Cardiac fibroblast (primary cell): ENCODE results near the gene SGCE.

Experiments used
- DNase-seq, 2 donors: peaks; one replicate each; pipeline versions ENCODE4 v3.0.0 to v3.0.0-alpha.2; 2010; ENCODE audit warnings: low read depth in 2 of 2
- H3K4me3 ChIP-seq, 2 donors: replicated peaks in 1 of 2; 1 replicate in 1 of 2; 2 replicates in 1 of 2; pipeline ENCODE4 v1.5.1; 2011; ENCODE audit warnings: low read depth in 2 of 2, low read length in 2 of 2, mild to moderate bottlenecking in 2 of 2, moderate library complexity in 1 of 2
- TF ChIP-seq, protein P1 (sequence below): IDR thresholded peaks from one replicate; pipeline ENCODE4 v1.5.1; 2011; ENCODE audit warnings: low read depth, mild to moderate bottlenecking, low read length, inconsistent platforms

Gene SGCE

DNA sequence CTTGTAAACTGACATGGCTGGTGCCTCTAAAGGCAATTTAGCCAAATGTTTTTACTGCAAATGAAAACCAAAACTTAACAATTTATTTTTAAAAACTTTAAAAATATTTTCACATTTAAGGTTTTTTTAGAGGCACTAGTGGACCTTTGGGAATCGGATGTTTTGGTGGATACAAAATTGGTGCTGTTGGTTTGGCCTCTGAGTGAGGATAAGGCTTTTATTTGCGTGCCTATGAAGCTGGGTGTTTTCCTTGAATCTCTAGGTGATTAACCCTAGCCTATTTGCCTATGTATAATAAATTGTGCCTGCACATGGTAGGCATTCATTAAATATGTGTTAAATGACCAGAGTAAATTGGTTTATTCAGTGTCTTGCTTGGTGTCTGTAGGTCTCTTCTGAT, 2.9 kb upstream of the SGCE start:
- H3K4me3 ChIP-seq: peak overlapping the region in 1 of 2 donors; percentile 28

DNA sequence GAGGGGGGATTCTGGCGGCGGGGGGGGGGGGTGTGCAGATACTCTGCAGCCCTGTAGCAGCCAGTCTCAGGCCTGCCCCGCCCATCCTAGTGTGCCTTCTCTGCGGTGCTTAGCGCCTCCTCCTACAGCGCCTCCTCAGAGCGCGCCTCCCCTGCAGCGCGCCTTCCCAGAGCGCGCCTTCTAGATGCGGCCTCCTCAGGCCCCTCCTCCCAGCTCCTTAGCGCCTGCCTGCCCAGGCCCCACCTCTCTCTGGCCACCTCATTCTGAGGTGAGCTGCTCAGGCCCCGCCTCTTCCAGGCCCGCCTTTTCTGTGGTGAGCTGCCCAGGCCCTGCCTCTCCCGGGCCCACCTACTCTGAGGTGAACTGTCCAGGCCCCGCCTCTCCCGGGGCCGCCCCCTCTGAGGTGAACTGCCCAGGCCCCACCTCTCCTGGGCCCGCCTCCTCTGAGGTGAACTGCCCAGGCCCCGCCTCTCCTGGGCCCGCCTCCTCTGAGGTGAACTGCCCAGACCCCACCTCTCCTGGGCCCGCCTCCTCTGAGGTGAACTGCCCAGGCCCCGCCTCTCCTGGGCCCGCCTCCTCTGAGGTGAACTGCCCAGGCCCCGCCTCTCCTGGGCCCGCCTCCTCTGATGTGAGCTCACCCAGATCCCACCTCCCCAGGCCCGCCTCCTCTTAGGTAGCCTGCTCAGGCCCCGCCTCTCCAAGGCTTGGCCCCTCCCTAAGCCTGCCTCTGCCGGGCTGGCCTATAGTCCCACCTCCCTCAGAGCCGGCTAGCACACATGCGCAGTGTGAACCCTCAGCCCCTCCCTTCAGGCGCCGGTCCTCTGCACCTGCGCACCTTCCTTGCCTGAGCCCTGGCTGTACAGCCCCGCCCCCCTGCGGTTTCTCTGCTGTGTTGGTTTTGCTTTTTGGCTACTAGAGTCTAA, 2.1 kb upstream of the SGCE start:
- TF ChIP-seq, protein P1, sequence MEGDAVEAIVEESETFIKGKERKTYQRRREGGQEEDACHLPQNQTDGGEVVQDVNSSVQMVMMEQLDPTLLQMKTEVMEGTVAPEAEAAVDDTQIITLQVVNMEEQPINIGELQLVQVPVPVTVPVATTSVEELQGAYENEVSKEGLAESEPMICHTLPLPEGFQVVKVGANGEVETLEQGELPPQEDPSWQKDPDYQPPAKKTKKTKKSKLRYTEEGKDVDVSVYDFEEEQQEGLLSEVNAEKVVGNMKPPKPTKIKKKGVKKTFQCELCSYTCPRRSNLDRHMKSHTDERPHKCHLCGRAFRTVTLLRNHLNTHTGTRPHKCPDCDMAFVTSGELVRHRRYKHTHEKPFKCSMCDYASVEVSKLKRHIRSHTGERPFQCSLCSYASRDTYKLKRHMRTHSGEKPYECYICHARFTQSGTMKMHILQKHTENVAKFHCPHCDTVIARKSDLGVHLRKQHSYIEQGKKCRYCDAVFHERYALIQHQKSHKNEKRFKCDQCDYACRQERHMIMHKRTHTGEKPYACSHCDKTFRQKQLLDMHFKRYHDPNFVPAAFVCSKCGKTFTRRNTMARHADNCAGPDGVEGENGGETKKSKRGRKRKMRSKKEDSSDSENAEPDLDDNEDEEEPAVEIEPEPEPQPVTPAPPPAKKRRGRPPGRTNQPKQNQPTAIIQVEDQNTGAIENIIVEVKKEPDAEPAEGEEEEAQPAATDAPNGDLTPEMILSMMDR: no peak
- DNase-seq: peak; percentile 95 to 98
- H3K4me3 ChIP-seq: peak overlapping the region; percentile 67 to 76

More for the DNA sequence above, 2.9 kb upstream of the SGCE start:
- TF ChIP-seq, protein P1: no peak
- DNase-seq: no peak

DNA sequence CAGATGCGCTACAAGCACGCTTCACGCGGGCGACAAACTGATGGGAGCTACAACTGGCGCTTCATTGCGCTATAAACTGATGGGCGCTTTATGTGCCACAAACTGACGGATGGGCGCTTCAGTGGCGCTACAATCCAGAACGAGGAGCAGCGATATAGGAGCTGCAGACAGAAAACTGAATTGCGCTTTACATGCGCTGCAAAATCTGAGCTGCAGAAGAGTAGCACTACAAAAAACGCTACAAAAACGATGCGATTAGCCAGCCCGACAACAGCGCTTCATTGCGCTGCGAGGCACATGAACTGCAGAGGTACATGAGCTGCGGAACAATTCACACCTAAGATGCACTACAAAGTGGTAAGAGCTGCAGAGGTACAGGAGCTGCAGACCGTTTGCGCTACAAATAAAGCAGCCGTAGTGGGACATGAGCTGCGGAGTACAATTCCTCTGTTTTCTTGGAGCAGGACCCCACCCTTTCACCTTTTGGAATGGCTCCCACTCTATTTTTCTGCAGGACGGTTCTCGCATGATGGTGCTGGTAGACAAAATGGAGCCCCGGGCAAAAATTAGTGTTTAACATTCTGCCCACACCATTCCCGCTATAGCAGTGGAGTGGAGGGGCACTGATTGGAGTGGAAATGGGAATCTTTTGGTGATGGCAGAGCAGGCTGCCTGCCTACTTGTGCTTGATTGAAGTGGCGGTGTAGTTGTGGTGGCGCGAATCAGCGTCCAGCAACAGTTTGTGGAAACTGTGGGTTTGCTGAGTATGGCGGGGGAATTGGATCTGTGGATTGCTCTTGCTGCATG, 1.2 kb upstream of the SGCE start:
- peak; percentile 39 to 56 for DNase-seq
- TF ChIP-seq, protein P1: no peak
- H3K4me3 ChIP-seq: peak overlapping the region; percentile 67 to 76

DNA sequence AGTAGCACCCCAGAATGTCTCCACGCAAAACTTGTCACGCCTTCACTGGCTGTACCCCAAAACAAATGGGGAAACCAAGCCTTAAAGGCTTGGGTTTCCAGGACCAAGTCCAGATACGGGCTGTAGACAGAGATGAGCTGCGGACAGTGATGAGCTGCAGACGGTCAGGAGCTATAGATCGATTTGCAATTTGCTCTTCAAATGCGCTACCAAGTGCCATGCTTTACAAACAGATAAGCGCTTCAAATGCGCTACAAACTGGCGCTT, 658 bp upstream of the SGCE start:
- TF ChIP-seq, protein P1: no peak
- DNase-seq: no peak
- peak overlapping the region; percentile 67 to 76 for H3K4me3 ChIP-seq

DNA sequence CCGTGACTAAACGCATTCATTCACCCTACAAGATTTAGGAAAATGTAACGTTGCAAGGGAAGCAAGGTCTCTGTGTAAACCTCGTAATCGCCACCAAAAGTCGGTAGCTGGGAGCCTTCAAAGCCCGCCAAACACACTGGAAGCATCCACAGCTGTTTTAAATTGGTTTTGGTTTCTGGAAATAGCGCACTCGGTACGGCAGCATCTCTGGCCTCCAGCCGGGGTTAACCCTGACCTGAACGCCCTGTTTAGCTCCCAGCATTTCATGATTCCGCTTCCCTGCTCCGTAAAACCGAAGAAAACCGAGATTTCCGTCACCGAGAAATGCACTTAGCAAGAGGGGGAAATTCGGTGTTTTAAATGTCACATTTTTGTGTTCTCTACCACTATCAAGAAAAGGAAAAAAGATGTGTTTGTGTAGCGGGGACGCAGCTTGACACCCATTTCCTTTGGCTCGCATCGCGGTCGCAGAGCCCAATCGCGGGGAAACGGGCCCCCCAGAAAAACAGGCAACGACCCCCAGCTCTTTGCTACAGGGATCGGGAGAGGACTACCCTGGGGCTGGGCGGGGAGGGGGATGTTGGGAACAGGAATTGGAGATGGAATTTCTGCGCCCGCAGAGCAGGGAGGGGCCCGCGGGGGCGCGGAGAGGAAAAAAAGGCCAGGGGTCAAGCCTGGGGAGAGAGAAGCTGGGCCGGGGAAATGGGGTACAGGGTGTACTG, 646 bp downstream of the SGCE start:
- peak overlapping the region; percentile 67 to 76 for H3K4me3 ChIP-seq
- peak; percentile 65 to 68 for DNase-seq
- TF ChIP-seq, protein P1: no peak

DNA sequence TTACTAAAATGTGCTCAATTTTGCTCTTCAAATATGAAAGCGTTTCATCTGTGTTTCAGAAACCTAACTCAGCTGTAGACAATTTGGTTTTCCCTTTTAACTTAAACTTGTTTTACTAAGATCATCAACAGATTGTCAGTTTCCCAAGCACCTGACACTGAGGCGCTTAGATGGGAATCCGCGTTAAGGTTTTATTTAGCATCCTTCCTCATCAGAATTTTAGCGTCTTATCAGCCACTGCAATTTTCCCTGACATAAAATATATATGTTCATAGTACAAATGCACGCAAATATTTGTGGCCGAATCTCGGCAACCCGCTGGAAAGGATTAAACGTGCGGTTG, 1.2 kb downstream of the SGCE start:
- DNase-seq: no peak
- TF ChIP-seq, protein P1: no peak
- H3K4me3 ChIP-seq: peak overlapping the region; percentile 67 to 76
